Measurements from ENCODE around the gene PHACTR3. TPM values are rescaled to one million over a fixed set of nuclear protein-coding genes. Genes with fewer than 3 reads are reported as not detected.
"Not testable (repeated sequence)": the region's sequence is repeated elsewhere in the genome, so short reads cannot be mapped to it uniquely, and the experiment has no call there.

PHACTR3 gene
- 8.3 TPM for polyA plus RNA-seq
- long read RNA-seq, donor 1, partial matches to known transcripts, result 0 of 4 reads
- long read RNA-seq, donor 1, other reads (novel, unspliced or antisense), result 0 of 4 reads
- long read RNA-seq, donor 2, partial matches to known transcripts, result 0 of 4 reads
- long read RNA-seq, donor 2, other reads (novel, unspliced or antisense), result 0 of 4 reads
- long read RNA-seq, donor 3, partial matches to known transcripts, result 0 of 2 reads
- long read RNA-seq, donor 3, other reads (novel, unspliced or antisense), result 0 of 2 reads
- long read RNA-seq, donor 4, result 0 reads
- long read RNA-seq, donor 5, result 0 reads
- long read RNA-seq, donor 6, partial matches to known transcripts, result 0 of 3 reads
- long read RNA-seq, donor 6, other reads (novel, unspliced or antisense), result 0 of 3 reads
- long read RNA-seq, donor 7, partial matches to known transcripts, result 0 of 1 reads
- long read RNA-seq, donor 7, other reads (novel, unspliced or antisense), result 0 of 1 reads
- long read RNA-seq, donor 8, partial matches to known transcripts, result 0 of 1 reads
- long read RNA-seq, donor 8, other reads (novel, unspliced or antisense), result 0 of 1 reads
- long read RNA-seq, donor 9, partial matches to known transcripts, result 0 of 1 reads
- long read RNA-seq, donor 9, other reads (novel, unspliced or antisense), result 0 of 1 reads
- long read RNA-seq, donor 10, result 0 reads
- long read RNA-seq, donor 11, partial matches to known transcripts, result 0 of 2 reads
- long read RNA-seq, donor 11, other reads (novel, unspliced or antisense), result 0 of 2 reads

GRCh38 chr20:59603781-59604541 is at the start of gene PHACTR3:
Gene PHACTR3 (plus strand): TSS chr20:59604540. CDS start chr20:59605015, 475 bp downstream.
- H3K36me3 ChIP-seq (ENCODE audit: control insufficient read depth, insufficient read depth, low read length), result no peaks in the 10 kb centered on the region
- no CpG with 5 or more reads among the region's 40 CpGs for WGBS (ENCODE audit: insufficient coverage, low lambda C conversion rate)
- no peaks in the 10 kb centered on the region for H3K9me3 ChIP-seq (ENCODE audit: control insufficient read depth, low read depth, low read length)
- no peak within 1 kb of the TSS for H3K27ac ChIP-seq (ENCODE audit: low read length)
- DNase-seq, result no peak
- H3K27me3 ChIP-seq (ENCODE audit: control insufficient read depth, insufficient read depth, low read length), result peaks cover 84% of the 10 kb centered on the region
- peak within 1 kb of the TSS; percentile 16 for H3K4me3 ChIP-seq (ENCODE audit: low read length)
- H3K4me1 ChIP-seq (ENCODE audit: control insufficient read depth, insufficient read depth, low read length), result no peaks in the 10 kb centered on the region

- H3K4me1 ChIP-seq (ENCODE audit: control insufficient read depth, insufficient read depth, low read length); H3K27me3 ChIP-seq (ENCODE audit: control insufficient read depth, insufficient read depth, low read length); DNase-seq; H3K4me3 ChIP-seq (ENCODE audit: low read length); H3K36me3 ChIP-seq (ENCODE audit: control insufficient read depth, insufficient read depth, low read length); H3K9me3 ChIP-seq (ENCODE audit: control insufficient read depth, low read depth, low read length); H3K27ac ChIP-seq (ENCODE audit: low read length): not testable (repeated sequence)
- WGBS (ENCODE audit: insufficient coverage, low lambda C conversion rate), result no CpG with 5 or more reads among the region's 26 CpGs
Observed at GRCh38 chr20:59557733-59558529, 46.4 kb upstream of the PHACTR3 start.

GRCh38 chr20:59559024-59559817 is 45.1 kb upstream of the PHACTR3 start:
- Histone ChIP-seq H3K27ac (ENCODE audit: low read length) (no peak overlapping the region), H3K27me3 (ENCODE audit: control insufficient read depth, insufficient read depth, low read length) (peaks cover 7% of the 10 kb centered on the region), H3K4me1 (ENCODE audit: control insufficient read depth, insufficient read depth, low read length) (no peaks in the 10 kb centered on the region), H3K4me3 (ENCODE audit: low read length) (no peak overlapping the region), H3K36me3 (ENCODE audit: control insufficient read depth, insufficient read depth, low read length) (no peaks in the 10 kb centered on the region), H3K9me3 (ENCODE audit: control insufficient read depth, low read depth, low read length) (no peaks in the 10 kb centered on the region)
- no peak for DNase-seq
- no CpG with 5 or more reads among the region's 14 CpGs for WGBS (ENCODE audit: insufficient coverage, low lambda C conversion rate)

GRCh38 chr20:59559863-59560262 is 44.5 kb upstream of the PHACTR3 start:
- Histone ChIP-seq H3K4me3 (ENCODE audit: low read length) (no peak overlapping the region), H3K27ac (ENCODE audit: low read length) (no peak overlapping the region), H3K27me3 (ENCODE audit: control insufficient read depth, insufficient read depth, low read length) (peaks cover 7% of the 10 kb centered on the region), H3K9me3 (ENCODE audit: control insufficient read depth, low read depth, low read length) (no peaks in the 10 kb centered on the region), H3K4me1 (ENCODE audit: control insufficient read depth, insufficient read depth, low read length) (no peaks in the 10 kb centered on the region), H3K36me3 (ENCODE audit: control insufficient read depth, insufficient read depth, low read length) (no peaks in the 10 kb centered on the region)
- no peak for DNase-seq
- 100% methylated on average over 3 of the region's 7 CpGs for WGBS (ENCODE audit: insufficient coverage, low lambda C conversion rate)

GRCh38 chr20:59560588-59561227 is 43.6 kb upstream of the PHACTR3 start:
- 8% methylated on average over 3 of the region's 7 CpGs for WGBS (ENCODE audit: insufficient coverage, low lambda C conversion rate)

GRCh38 chr20:59561228-59561605 is 43.1 kb upstream of the PHACTR3 start:
- WGBS (ENCODE audit: insufficient coverage, low lambda C conversion rate), result no CpG with 5 or more reads among the region's 4 CpGs
- Histone ChIP-seq H3K27me3 (ENCODE audit: control insufficient read depth, insufficient read depth, low read length) (peaks cover 7% of the 10 kb centered on the region), H3K4me3 (ENCODE audit: low read length) (no peak overlapping the region), H3K9me3 (ENCODE audit: control insufficient read depth, low read depth, low read length) (no peaks in the 10 kb centered on the region), H3K27ac (ENCODE audit: low read length) (no peak overlapping the region), H3K4me1 (ENCODE audit: control insufficient read depth, insufficient read depth, low read length) (no peaks in the 10 kb centered on the region), H3K36me3 (ENCODE audit: control insufficient read depth, insufficient read depth, low read length) (no peaks in the 10 kb centered on the region)
- no peak for DNase-seq

More at GRCh38 chr20:59560588-59561227, 43.6 kb upstream of the PHACTR3 start:
- H3K4me3 ChIP-seq (ENCODE audit: low read length), result no peak overlapping the region
- H3K9me3 ChIP-seq (ENCODE audit: control insufficient read depth, low read depth, low read length), result no peaks in the 10 kb centered on the region
- no peak overlapping the region for H3K27ac ChIP-seq (ENCODE audit: low read length)
- no peaks in the 10 kb centered on the region for H3K36me3 ChIP-seq (ENCODE audit: control insufficient read depth, insufficient read depth, low read length)
- H3K4me1 ChIP-seq (ENCODE audit: control insufficient read depth, insufficient read depth, low read length), result no peaks in the 10 kb centered on the region
- H3K27me3 ChIP-seq (ENCODE audit: control insufficient read depth, insufficient read depth, low read length), result peaks cover 7% of the 10 kb centered on the region
- DNase-seq, result no peak

GRCh38 chr20:59561614-59562277 is 42.6 kb upstream of the PHACTR3 start:
- 83% methylated on average over 2 of the region's 5 CpGs for WGBS (ENCODE audit: insufficient coverage, low lambda C conversion rate)
- Histone ChIP-seq H3K27ac (ENCODE audit: low read length) (no peak overlapping the region), H3K27me3 (ENCODE audit: control insufficient read depth, insufficient read depth, low read length) (peaks cover 7% of the 10 kb centered on the region), H3K9me3 (ENCODE audit: control insufficient read depth, low read depth, low read length) (no peaks in the 10 kb centered on the region), H3K4me1 (ENCODE audit: control insufficient read depth, insufficient read depth, low read length) (no peaks in the 10 kb centered on the region), H3K4me3 (ENCODE audit: low read length) (no peak overlapping the region), H3K36me3 (ENCODE audit: control insufficient read depth, insufficient read depth, low read length) (no peaks in the 10 kb centered on the region)
- no peak for DNase-seq

- no peaks in the 10 kb centered on the region for H3K36me3 ChIP-seq (ENCODE audit: control insufficient read depth, insufficient read depth, low read length)
- no peak overlapping the region for H3K4me3 ChIP-seq (ENCODE audit: low read length)
- 60% methylated on average over 1 of the region's 12 CpGs for WGBS (ENCODE audit: insufficient coverage, low lambda C conversion rate)
- H3K9me3 ChIP-seq (ENCODE audit: control insufficient read depth, low read depth, low read length), result no peaks in the 10 kb centered on the region
- DNase-seq, result no peak
- peaks cover 9% of the 10 kb centered on the region for H3K27me3 ChIP-seq (ENCODE audit: control insufficient read depth, insufficient read depth, low read length)
- no peaks in the 10 kb centered on the region for H3K4me1 ChIP-seq (ENCODE audit: control insufficient read depth, insufficient read depth, low read length)
- H3K27ac ChIP-seq (ENCODE audit: low read length), result no peak overlapping the region
Observed at GRCh38 chr20:59564171-59564570, 40.2 kb upstream of the PHACTR3 start.

GRCh38 chr20:59564943-59565342 is 39.4 kb upstream of the PHACTR3 start:
- no peak for DNase-seq
- no peaks in the 10 kb centered on the region for H3K36me3 ChIP-seq (ENCODE audit: control insufficient read depth, insufficient read depth, low read length)
- H3K4me3 ChIP-seq (ENCODE audit: low read length), result no peak overlapping the region
- no peaks in the 10 kb centered on the region for H3K4me1 ChIP-seq (ENCODE audit: control insufficient read depth, insufficient read depth, low read length)
- no peaks in the 10 kb centered on the region for H3K9me3 ChIP-seq (ENCODE audit: control insufficient read depth, low read depth, low read length)
- WGBS (ENCODE audit: insufficient coverage, low lambda C conversion rate), result 88% methylated on average over 1 of the region's 1 CpG
- H3K27ac ChIP-seq (ENCODE audit: low read length), result no peak overlapping the region
- peaks cover 11% of the 10 kb centered on the region for H3K27me3 ChIP-seq (ENCODE audit: control insufficient read depth, insufficient read depth, low read length)
